Skeletal muscle cell (primary cell): ENCODE results near the gene ZMPSTE24.

Experiments used
- DNase-seq: peaks from one replicate; pipeline ENCODE4 v3.0.0-alpha.2; 2010; ENCODE audit warnings: low read depth
- H3K4me3 ChIP-seq: 2 replicates; pipeline ENCODE4 v1.5.1; 2011; ENCODE audit warnings: low read depth, mild to moderate bottlenecking, control low read depth, low read length, moderate library complexity

Gene ZMPSTE24

DNA sequence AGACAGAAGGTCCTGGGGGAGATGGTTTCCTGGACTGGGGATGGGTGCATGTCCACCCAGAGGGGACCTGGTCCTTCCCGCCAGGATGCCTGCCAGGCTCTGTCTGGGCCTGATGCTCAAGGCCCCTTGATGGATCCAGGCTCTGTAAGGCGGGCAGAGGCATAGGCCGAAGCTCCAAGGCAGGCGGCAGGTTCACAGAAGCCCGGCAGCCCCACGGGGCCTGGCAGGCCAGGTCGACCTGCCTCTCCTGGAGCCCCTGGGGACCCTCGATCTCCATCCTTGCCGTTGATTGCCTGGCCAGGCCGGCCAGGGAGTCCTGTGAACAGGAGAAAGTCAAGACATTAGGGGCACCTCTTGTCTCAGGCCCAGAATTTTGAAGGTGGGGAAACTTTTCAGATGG, 43.0 kb downstream of the ZMPSTE24 start:
- DNase-seq, result no peak
- H3K4me3 ChIP-seq, result no peak overlapping the region

DNA sequence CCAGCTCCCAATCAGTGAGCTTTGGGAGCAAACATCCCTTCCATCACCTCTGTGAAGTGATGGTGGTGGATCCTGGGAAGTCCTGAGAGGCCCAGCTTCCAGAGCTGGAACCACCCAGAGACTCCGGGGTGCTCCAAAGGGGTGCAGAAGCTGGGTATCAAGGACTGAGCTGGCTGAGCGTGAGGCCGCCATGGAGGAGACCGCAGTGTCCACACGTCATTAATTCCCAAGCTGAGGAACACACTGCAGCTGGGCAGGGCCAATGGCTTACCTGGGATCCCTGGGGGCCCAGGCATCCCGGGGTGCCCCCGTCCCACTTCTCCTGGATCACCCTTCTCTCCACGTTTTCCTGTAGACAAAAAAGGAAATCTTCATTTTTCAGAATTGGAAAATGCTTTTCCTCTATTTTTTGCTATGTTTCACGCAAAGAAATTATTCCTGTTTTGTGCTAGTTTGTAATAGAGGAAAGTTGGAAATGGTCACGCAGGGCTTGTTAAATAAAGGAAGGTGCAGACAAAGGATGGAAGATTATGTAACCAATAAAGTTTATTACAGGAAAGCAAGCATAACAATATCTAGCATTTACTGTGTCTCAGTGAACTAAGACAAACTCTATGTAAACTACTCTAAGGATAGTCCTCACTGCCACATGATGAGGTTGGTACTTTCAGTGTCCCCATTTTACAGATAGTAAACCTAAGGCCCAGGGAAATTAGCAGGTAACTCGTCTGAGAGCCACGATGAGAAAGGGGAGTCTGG, 43.7 kb downstream of the ZMPSTE24 start:
- DNase-seq, result no peak
- H3K4me3 ChIP-seq, result no peak overlapping the region

DNA sequence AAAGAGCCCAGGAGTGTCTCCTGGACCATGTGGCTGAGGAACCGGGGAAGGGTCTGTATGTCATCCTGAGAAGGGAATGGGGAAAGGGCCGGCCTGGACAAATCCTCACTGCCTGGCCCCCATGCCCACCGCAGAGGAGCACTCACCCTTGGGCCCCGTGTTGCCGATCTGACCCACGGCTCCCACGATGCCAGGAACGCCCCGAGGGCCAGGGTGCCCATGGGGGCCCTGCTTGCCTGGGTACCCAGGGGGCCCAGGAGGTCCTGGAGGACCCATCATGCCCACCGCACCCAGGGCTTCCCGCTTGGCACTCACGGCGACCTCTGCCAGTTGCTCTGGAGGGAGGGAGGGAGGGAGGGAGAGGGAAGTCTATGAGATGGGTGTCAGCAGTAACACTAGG, 44.4 kb downstream of the ZMPSTE24 start:
- DNase-seq, result no peak
- H3K4me3 ChIP-seq, result no peak overlapping the region

DNA sequence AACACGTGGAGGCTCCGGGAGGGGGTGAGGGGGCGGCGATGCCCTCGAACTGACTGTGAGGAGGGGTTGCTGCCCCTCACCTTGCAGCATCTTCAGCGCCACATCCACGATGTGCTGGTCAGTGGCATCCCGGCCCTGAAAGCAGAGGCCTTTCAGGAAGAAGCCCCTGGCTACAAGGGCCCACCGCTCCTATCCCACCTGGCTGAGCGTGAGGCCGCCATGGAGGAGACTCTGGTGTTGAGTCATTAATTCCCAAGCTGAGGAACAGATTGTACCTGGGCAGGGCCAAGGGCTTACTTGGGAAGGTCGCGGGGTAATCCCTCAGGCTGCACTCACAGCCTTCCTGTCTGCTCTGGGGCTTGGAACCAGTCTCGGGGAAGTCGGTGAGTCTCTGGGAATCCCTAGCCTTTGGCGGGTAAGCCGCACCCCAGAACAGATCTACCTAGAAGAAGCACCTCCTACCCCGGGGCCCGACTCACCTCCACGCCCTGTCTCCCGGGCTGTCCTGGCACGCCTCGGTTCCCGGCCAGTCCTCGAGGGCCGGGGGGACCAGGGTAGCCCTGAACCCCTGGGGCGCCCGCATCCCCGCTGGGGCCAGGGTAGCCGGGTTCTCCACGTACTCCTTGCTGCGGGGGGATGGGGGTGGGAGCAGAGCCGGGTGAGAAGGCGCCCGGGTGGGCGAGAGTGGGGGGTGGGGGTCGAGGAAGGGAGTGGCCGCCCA, 45.2 kb downstream of the ZMPSTE24 start:
- H3K4me3 ChIP-seq, result no peak overlapping the region
- no peak for DNase-seq

DNA sequence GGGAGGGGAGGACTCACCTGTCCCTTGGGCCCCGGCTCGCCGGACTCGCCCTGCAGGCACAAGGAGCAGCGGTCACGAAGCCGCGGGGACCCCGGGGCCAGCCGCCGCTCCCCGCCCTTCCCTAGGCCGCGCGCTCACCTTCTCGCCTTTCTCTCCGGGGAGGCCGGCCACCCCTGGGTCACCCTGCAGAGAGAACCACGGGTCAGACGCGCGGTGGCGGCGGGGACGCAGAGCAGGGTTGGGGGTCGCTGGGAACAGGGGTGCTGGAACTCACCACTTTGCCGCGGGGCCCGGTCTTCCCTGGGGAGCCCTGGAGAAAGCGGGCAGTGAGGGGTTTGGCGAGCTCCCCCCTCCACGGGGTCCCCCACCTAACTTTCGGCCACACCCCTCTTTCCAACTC, 45.8 kb downstream of the ZMPSTE24 start:
- H3K4me3 ChIP-seq, result no peak overlapping the region
- no peak for DNase-seq

DNA sequence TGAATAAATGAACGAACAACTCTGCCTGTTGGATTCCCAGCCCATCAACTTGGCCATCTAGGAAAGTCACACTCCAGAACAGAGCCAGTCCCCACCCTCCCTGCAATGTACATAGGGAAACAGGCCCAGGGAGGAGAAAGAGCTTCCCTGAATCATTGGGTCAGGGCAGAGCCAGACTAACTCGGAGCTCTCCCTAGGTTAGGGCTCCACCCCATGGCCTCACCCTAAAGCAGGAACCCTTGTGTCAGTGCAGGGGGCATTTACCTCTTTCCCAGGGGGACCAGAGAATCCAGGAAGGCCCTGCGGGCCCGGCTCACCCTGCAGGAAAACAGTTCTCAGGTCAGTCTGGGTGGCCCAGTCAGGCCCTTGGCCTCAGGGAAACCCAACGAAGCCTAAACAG, 47.4 kb downstream of the ZMPSTE24 start:
- no peak for DNase-seq
- H3K4me3 ChIP-seq, result no peak overlapping the region

DNA sequence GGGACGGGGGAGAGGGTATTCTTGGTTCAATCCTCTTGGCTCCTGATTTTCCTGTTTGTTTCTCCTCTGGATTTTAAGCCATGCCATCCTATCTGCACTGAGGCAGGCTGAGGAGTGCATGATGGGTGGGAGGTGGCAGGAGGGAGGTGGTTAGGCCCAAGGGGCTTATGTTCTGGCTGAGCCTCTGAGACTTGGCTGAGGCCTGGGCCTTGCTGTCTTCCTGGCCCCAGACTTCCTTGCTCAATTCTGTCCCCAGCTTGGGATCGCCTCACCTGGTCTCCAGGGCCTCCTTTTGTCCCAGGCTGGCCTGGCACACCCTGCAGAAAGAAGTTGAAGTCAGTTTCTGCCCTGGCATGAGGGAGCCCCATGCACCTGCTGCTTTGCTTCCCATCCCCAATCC, 47.8 kb downstream of the ZMPSTE24 start:
- H3K4me3 ChIP-seq, result no peak overlapping the region
- no peak for DNase-seq

DNA sequence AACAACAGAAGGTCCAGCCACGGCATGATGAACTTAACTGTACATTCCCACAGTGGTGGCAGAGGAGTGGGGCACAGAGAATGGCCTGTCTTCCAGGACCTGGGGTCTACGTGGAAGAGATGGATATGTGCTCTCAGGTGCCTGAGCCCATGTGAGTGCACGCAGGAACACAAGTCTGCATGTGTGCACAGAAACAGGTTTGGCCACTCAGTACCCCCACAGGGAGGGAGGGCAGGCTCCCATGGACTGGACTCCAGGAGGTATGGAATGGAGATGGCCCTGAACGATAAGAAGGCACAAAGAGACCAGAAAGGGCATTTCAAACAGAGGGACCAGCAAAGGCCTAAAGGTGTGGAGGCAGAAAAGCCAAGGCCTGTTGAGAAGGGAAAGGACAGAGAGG, 48.3 kb downstream of the ZMPSTE24 start:
- DNase-seq, result no peak
- H3K4me3 ChIP-seq, result no peak overlapping the region

DNA sequence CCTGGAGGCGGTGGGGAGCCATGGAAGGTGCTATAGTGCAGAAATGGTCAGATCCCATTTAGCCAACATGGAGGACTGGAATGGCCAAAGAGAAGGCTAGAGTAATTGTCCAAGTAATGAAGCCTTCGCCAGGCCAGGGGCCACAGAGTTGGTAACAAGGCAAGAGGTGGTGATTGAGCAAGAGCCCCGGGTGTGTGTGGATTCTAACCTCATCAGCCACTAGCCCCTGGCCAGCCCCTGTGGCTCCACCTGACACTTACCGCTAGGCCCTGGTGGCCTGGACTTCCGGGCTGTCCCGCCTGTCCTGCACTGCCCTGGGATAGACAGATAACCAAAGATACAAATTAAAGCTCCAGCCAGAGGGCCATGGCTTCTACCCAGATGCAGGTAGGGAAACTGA, 49.1 kb downstream of the ZMPSTE24 start:
- DNase-seq, result no peak

DNA sequence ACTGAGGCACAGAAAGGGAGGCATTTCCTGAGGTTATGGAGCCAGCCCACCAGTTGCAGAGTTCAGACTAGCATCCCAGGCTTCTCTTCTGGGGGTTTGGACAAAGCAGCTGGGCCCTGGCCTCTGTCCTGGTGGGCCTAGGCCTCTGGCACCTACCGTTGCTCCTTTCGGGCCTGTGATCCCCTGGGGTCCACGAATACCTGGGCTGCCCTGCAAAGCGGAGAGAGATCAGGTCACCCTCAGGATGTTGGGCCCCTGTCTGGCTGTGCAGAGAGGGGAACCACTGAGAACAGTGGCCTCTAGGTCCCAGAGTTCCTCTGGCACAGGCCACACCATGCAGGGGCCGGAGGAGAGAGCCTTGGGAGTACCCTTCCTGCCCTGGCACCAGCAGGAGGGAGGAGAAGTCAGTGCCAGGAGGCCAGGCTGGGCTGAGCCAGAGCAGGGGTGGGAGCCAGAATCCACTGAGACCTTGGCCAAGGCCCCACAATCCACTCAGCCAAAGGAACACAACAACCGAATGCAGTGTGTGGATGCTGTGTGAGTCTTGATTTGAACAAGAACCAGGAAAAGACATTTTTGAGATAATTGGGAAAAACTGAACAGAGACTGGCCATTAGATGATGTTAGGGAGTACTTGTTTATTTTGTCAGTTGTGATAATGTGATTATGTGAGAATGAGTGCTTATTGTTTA, 50.1 kb downstream of the ZMPSTE24 start:
- DNase-seq, result no peak
- H3K4me3 ChIP-seq, result no peak overlapping the region

More for the DNA sequence above, 49.1 kb downstream of the ZMPSTE24 start:
- H3K4me3 ChIP-seq, result no peak overlapping the region

DNA sequence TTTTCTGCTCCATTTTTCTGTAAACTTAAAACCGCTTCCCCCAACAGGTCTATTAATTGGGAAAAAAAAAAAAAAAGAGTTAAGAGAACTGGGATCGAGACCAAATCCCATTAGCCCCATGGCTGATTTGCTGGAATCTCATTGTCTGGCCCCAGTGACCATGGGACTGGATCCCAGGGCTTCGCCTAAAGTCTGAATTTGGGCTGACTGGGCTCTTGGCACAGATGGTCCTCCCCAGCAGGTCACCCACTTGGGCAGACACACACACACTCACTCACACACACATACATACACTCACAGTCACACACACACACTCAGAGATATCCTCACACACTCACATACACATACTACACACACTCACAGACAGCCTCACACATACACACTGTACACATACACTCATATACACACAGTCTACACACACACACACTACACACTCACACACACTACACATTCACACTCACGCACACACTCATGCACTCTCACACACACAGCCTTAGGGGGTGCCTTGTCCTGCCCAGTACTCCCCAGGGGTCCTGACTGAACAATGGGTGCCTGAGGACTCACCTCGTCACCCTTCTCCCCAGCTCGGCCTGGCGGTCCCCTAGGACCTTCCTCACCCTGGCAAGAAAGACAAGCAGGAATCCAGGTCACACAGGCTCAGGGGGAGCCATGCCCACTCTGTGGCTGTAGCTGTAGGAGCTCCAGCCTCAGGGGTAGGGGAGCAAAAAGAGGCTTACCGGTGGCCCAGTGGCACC, 51.5 kb downstream of the ZMPSTE24 start:
- H3K4me3 ChIP-seq, result no peak overlapping the region
- DNase-seq, result no peak

DNA sequence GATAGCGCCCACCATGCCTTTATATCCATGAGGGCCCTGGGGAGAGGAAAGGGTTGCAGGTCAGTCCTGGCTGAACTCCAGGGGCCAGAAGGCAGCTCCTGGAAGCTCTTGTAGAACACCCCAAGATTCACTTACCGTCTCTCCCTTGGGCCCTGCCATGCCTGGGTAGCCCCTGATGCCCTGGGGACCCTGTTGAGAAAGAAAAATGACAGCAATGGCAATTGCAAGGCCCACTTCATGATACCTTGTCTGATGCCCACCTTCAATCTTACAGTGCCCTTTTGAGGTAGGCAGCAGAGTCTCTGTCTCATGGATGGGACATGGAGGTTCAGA, 52.1 kb downstream of the ZMPSTE24 start:
- DNase-seq, result no peak
- H3K4me3 ChIP-seq, result no peak overlapping the region

DNA sequence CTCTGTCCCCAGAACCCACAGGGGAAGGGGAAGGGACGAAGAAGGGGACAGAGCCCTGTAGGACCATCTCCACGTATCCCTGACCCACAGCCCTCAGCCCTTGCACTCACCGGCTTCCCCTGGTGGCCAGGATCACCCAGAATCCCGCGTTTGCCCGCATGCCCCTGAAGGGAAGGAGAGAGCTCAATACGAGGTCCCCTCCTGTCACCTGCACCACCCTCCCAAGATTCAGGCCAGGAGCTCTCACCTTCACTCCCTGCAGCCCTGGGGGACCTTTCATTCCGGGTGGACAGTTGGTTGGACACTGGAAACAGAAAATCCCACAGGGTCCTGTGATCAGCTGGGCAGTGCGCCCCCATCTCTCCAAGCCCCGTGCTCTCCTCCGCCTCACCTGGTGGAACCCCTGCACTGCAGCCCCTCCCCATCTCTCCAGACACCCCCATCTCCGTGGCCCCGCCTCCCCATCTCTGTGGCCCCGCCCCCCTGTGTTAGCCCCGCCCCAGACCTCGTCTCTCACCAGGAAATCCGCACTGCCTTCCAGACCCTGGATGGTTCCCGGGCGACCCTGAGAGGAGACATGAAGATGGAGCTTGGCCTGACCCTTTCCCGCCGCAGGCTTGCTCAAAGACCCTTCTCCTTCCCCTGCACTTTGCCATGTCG, 53.1 kb downstream of the ZMPSTE24 start:
- no peak for DNase-seq
- H3K4me3 ChIP-seq, result no peak overlapping the region

DNA sequence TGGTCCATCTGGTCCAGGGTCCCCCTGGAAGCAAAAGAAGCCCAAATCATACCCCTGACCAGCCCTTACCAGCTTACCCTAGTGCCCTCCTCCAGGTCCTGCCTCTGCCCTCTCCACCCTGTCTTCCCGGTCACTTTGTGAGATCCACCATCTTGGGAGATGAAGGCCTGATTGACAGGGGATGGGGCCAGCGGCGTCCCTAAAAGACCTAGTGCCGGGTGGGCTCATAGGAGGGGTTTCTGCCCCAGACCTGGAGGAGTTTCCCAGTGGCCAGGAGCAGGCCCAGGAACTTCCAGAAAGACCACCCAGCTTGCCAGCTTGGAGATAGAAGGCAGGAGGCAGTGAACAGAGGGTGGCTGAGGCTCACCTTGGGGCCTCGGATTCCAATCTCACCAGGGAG, 53.7 kb downstream of the ZMPSTE24 start:
- no peak overlapping the region for H3K4me3 ChIP-seq
- DNase-seq, result no peak

DNA sequence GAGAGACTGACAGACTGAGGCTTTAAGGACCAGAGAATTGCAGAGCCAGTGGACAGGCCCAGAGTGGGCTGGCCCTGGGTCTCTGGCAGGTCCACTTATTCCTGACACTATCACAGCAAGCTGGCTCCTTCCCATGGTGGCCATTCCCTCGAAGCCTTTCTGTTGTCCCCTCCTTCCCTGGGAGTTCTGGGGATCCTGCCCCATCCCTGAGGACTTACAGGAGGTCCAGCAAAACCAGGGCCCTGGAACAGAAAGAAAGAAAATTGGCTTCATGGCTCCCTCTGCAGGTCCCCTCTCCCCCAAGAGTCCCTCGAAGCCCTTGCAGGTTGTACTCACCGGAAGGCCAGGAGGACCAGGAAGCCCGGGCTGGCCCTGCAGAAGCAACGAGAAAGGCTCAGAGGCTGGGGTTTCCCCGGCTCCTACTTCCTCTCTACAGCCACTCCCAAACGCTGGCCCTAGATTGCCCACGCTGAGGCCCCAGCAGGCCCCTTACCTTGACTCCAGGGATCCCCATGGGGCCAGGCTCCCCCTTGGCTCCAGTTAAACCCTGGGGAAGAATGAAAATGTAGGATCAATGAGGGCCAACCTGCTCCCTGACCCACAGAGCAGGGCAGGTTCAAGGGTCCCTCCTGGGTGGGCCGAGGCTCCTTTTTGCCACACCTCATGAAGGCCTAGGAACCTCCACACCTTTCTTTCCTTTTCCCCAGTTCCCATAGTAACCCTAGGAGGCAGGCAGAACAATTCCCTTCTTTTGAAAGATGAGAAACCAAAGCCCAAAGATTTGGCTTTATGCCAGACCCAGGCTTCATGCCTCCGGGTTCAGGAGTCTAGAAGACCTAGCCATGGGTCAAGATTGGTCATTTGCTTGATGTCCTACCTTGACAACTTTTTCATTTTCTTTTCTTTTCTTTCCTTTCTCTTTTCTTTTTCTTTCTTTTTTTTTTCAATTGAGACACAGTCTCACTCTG, 54.5 kb downstream of the ZMPSTE24 start:
- no peak for DNase-seq
- no peak overlapping the region for H3K4me3 ChIP-seq

DNA sequence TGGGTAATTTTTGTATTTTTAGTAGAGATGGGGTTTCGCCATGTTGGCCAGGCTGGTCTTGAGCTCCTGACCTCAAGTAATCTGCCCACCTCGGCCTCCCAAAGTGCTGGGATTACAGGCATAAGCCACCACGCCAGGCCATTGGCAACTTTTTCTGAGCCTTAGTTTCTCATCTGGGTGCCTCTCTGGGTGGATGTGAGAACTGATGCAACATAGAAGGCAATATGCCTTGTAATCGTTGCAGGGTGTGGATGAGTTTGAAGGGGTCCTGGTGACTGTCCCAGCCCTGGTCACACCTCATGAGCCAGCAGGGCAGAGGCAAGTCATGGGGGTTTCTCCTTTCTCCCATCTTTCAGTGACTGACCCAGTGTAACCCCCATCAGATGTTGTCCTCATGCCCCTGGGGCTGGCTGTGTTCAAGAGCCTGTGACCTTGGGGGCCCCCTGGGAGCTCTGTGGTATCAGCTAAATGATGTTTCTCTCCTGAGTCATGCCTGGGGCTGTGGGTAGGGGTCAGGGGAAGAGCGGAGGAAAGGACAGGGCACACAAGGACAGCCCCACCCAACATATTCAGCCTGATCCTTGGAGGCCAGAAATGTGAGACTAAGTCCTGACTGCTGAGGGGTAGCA, 55.4 kb downstream of the ZMPSTE24 start:
- DNase-seq, result no peak

DNA sequence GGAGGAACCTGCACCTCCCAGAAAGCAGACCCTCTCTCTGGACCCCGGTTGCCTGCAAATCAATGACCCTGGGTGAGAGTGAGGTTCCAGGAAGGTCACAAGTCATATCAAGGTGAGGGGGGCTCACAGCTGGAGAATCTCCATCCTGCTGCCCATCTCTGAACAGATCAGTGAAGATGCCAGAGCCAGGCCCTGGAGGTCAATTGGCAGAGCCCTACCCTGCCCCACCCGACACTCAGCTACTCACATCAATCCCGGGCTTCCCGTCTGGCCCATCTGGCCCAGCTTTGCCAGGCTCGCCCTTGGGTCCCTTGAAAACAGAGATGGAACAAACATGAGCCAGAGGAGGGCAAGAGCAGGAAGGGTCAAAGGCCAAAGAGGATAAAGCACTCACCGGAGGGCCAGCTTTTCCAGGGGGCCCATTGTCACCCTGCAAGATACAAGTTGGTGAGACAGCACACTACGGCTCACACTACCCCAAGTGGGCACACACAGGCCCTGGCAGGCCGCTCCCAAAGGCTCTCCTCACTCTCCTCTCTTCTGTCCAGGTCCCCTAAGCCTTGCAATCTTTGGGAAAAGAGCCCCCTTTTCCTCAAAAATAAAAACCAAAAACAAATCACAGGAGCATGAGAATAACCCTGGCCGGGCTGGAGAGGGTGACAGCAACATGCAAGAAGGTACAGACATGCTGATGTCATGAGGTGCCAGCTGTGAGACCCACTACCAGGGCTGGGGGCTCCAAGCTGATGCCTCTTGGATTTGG, 56.1 kb downstream of the ZMPSTE24 start:
- no peak for DNase-seq
- H3K4me3 ChIP-seq, result no peak overlapping the region

More for the DNA sequence above, 55.4 kb downstream of the ZMPSTE24 start:
- H3K4me3 ChIP-seq, result no peak overlapping the region
